CD4-positive, alpha-beta memory T cell (primary cell): ENCODE results near the gene CORO7. TPM values are rescaled to one million over a fixed set of nuclear protein-coding genes. Genes with fewer than 3 reads are reported as not detected.

Experiments used
- CTCF ChIA-PET: fragments of 350-600 bp; sonication (Branson Sonifier 250); formaldehyde crosslinking; loops from one replicate; lab custom pipeline; 2021; ENCODE audit warnings: inconsistent platforms; ENCODE audit not compliant: partially characterized antibody; lab: Charles Lee
- POLR2A ChIA-PET: fragments of 350-600 bp; sonication (Branson Sonifier 250); formaldehyde crosslinking; loops from one replicate; lab custom pipeline; 2021; ENCODE audit not compliant: partially characterized antibody; lab: Charles Lee
- DNase-seq, 5 donors: peaks; one replicate each; pipeline versions ENCODE4 v3.0.0 to v3.0.0-alpha.2; 2020 to 2022; ENCODE audit warnings: mixed read lengths in 1 of 5
- H3K27ac ChIP-seq: one replicate; pipeline ENCODE4 v1.7.0; 2013; ENCODE audit warnings: low read depth, low read length
- H3K27me3 ChIP-seq: 2 replicates; pipeline ENCODE4 v1.7.0; 2013; ENCODE audit warnings: mild to moderate bottlenecking, low read length, moderate library complexity; ENCODE audit not compliant: insufficient read depth
- H3K36me3 ChIP-seq: 2 replicates; pipeline ENCODE4 v1.7.0; 2013; ENCODE audit warnings: mild to moderate bottlenecking, low read length, moderate library complexity; ENCODE audit not compliant: insufficient read depth
- H3K4me1 ChIP-seq: 2 replicates; pipeline ENCODE4 v1.7.0; 2013; ENCODE audit warnings: mild to moderate bottlenecking, low read length, moderate library complexity; ENCODE audit not compliant: insufficient read depth
- H3K4me3 ChIP-seq, 2 donors: one replicate each; pipeline ENCODE4 v1.7.0; 2013; ENCODE audit warnings: low read length in 2 of 2, mild to moderate bottlenecking in 1 of 2
- H3K9me3 ChIP-seq, 2 donors: one replicate each; pipeline ENCODE4 v1.7.0; 2013; ENCODE audit warnings: low read length in 2 of 2, control low read depth in 1 of 2; ENCODE audit not compliant: control insufficient read depth in 1 of 2
- H3K27ac Mint-ChIP-seq, 7 donors: one replicate each; pipeline ENCODE4 v1.8.0; 2020 to 2021; ENCODE audit warnings: mixed read lengths in 7 of 7, mild to moderate bottlenecking in 6 of 7, inconsistent platforms in 3 of 7, moderate library complexity in 3 of 7
- H3K27me3 Mint-ChIP-seq, 2 donors: one replicate each; pipeline ENCODE4 v1.8.0; 2020 to 2021; ENCODE audit warnings: mixed read lengths in 2 of 2
- H3K36me3 Mint-ChIP-seq, 2 donors: one replicate each; pipeline ENCODE4 v1.8.0; 2020 to 2021; ENCODE audit warnings: mixed read lengths in 2 of 2, inconsistent platforms in 1 of 2, mild to moderate bottlenecking in 1 of 2
- H3K4me1 Mint-ChIP-seq, 4 donors: one replicate each; pipeline ENCODE4 v1.8.0; 2020 to 2021; ENCODE audit warnings: mixed read lengths in 4 of 4, mild to moderate bottlenecking in 1 of 4
- H3K4me3 Mint-ChIP-seq, 8 donors: one replicate each; pipeline ENCODE4 v1.8.0; 2020 to 2021; ENCODE audit warnings: mixed read lengths in 8 of 8, mild to moderate bottlenecking in 7 of 8, moderate library complexity in 6 of 8, inconsistent platforms in 3 of 8
- H3K9me3 Mint-ChIP-seq, 8 donors: one replicate each; pipeline ENCODE4 v1.8.0; 2020 to 2021; ENCODE audit warnings: mixed read lengths in 8 of 8, mild to moderate bottlenecking in 5 of 8, inconsistent platforms in 3 of 8, moderate library complexity in 1 of 8
- intact Hi-C: fragments of 100-400 bp; cut with micrococcal nuclease; formaldehyde crosslinking; loops from one replicate; pipeline ENCODE4 v1.15.1; 2023
- polyA plus RNA-seq, 2 donors: library from polyadenylated mRNA; unstranded; fragments of 300-500 nt; fragmentation: Illumina TruSeq; gene quantifications; one replicate each; pipeline ENCODE4 v1.2.3, GENCODE V29; 2021
- total RNA-seq, 2 experiments: library from RNA; stranded (reverse); gene quantifications; one replicate each; pipeline ENCODE4 v1.2.3, GENCODE V29; 2021

Gene CORO7
- total and polyA plus RNA-seq, 4 experiments from 2014 or later: 48.2 to 184 (median 157) TPM

GRCh38 chr16:4415538-4416199 is 727 bp downstream of the CORO7 start:
- Mint-ChIP-seq H3K4me3 (peak overlapping the region; percentile 91 to 99 (median 98)), H3K36me3 (peaks cover 19 to 38% of the 10 kb centered on the region in 2 donors), H3K27ac (peak overlapping the region; percentile 86 to 100 (median 99)), H3K4me1 (peaks cover 30 to 53% (median 42%) of the 10 kb centered on the region in 4 donors), H3K9me3 (peaks cover 0 to 2% (median 0%) of the 10 kb centered on the region in 8 donors), H3K27me3 (no peaks in the 10 kb centered on the region)
- ChIA-PET POLR2A (interaction anchor here (0.7 to 5.2 kb wide), 24 partner anchors 10 to 1133 kb away, joined by 3 to 54 read pairs (median 6); partner anchors contain the start of genes CDIP1, DNAJA3, HMOX2 and MGRN1), CTCF (interaction anchor here (0.8 to 5.3 kb wide), 6 partner anchors 10 to 132 kb away, joined by 3 to 50 read pairs (median 6); no protein-coding TSS in a partner anchor)
- Histone ChIP-seq H3K4me1 (peaks cover 44% of the 10 kb centered on the region), H3K4me3 (peak overlapping the region; percentile 75 to 81), H3K27ac (peak overlapping the region; percentile 95), H3K9me3 (no peaks in the 10 kb centered on the region), H3K36me3 (peaks cover 22% of the 10 kb centered on the region), H3K27me3 (no peaks in the 10 kb centered on the region)
- intact Hi-C loops: loop anchor here (1.0 to 2.0 kb wide), 4 partner anchors 10 to 201 kb away; partner anchors contain the start of genes DNAJA3, HMOX2 and TFAP4
- peak; percentile 76 to 83 (median 81) for DNase-seq

- no peaks in the 10 kb centered on the region for H3K27me3 Mint-ChIP-seq
- no peaks in the 10 kb centered on the region for H3K27me3 ChIP-seq
- intact Hi-C loops: loop anchor here (1.0 to 2.0 kb wide), 3 partner anchors 43 to 142 kb away; partner anchors contain the start of genes PAM16, TFAP4 and VASN
- H3K4me1 Mint-ChIP-seq: peaks cover 33 to 66% (median 50%) of the 10 kb centered on the region in 4 donors
- H3K36me3 ChIP-seq: peaks cover 34% of the 10 kb centered on the region
- ChIA-PET POLR2A (interaction anchor here (0.7 to 5.2 kb wide), 21 partner anchors 9 to 210 kb away, joined by 3 to 54 read pairs (median 5); partner anchors contain the start of genes CDIP1, DNAJA3, HMOX2 and MGRN1), CTCF (interaction anchor here (0.8 to 5.3 kb wide), 5 partner anchors 8 to 92 kb away, joined by 3 to 50 read pairs (median 4); no protein-coding TSS in a partner anchor)
- H3K4me1 ChIP-seq: peaks cover 55% of the 10 kb centered on the region
- peak overlapping the region; percentile 75 to 81 for H3K4me3 ChIP-seq
- peaks cover 0 to 3% (median 0%) of the 10 kb centered on the region in 8 donors for H3K9me3 Mint-ChIP-seq
- H3K4me3 Mint-ChIP-seq: peak overlapping the region; percentile 91 to 99 (median 98)
- DNase-seq: peak; percentile 85 to 97 (median 94)
- H3K27ac Mint-ChIP-seq: peak overlapping the region; percentile 86 to 100 (median 99)
- no peaks in the 10 kb centered on the region for H3K9me3 ChIP-seq
- peak overlapping the region; percentile 95 for H3K27ac ChIP-seq
- H3K36me3 Mint-ChIP-seq: peaks cover 24 to 52% of the 10 kb centered on the region in 2 donors
These were observed 2.0 kb downstream of the CORO7 start for GRCh38 chr16:4414187-4414917.

DNA sequence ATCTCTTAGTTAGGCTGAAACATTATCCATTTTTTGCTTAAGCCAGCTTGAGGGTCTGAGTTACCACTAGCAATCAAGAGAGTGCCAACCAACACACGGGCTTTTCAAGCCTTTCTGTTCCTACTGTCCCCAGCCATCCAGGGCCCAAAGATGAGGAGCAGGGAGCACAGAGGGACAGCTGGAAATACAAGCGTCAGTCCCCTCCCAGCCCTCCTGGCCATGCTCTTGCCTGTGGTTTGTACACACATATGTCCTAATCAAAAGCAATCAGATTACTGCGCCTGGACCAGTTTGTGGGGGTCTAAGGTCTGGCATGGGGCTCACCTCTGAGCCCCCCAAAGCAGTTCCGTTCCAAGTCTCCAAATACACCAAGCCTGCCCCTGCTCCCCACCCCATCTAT is 3.5 kb downstream of the CORO7 start:
- DNase-seq: no peak
- peaks cover 24 to 62% of the 10 kb centered on the region in 2 donors for H3K36me3 Mint-ChIP-seq
- intact Hi-C loops: no loop called here
- Histone ChIP-seq H3K4me3 (no peak overlapping the region), H3K27ac (peak overlapping the region; percentile 95), H3K36me3 (peaks cover 49% of the 10 kb centered on the region), H3K9me3 (no peaks in the 10 kb centered on the region), H3K4me1 (peaks cover 62% of the 10 kb centered on the region), H3K27me3 (no peaks in the 10 kb centered on the region)
- ChIA-PET POLR2A (interaction anchor here (5.2 kb wide), 1 partner anchor 10 kb away, joined by 49 read pairs; no protein-coding TSS in a partner anchor), CTCF (interaction anchor here (5.3 kb wide), 1 partner anchor 10 kb away, joined by 50 read pairs; no protein-coding TSS in a partner anchor)
- H3K27me3 Mint-ChIP-seq: no peaks in the 10 kb centered on the region
- H3K4me3 Mint-ChIP-seq: peak overlapping the region in 5 of 8 donors; percentile 10 to 48 (median 32)
- H3K27ac Mint-ChIP-seq: peak overlapping the region; percentile 66 to 100 (median 96)
- H3K9me3 Mint-ChIP-seq: peaks cover 0 to 6% (median 0%) of the 10 kb centered on the region in 8 donors
- peaks cover 33 to 71% (median 50%) of the 10 kb centered on the region in 4 donors for H3K4me1 Mint-ChIP-seq

DNA sequence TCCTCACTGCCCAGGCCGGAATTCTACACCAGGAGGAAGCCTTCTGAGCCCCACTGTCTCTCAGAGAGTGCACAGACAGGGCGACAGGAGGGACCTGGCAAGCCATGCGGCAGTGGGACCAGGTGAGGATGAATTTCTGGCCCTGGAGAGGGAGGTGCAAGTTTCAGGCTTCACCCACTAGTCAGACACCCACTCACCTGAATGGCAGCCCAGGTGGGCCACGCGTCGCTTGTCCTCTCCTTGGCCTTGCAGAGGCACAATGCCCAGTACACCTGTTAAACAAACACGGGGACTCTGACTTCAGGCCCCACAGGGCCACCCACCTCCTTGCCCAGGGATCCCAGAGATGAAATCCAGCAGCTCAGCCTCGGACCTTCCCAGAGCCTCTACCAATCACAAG is 4.2 kb downstream of the CORO7 start:
- Mint-ChIP-seq H3K36me3 (peaks cover 24 to 65% of the 10 kb centered on the region in 2 donors), H3K27me3 (no peaks in the 10 kb centered on the region), H3K9me3 (peaks cover 0 to 6% (median 0%) of the 10 kb centered on the region in 8 donors), H3K4me1 (peaks cover 33 to 66% (median 48%) of the 10 kb centered on the region in 4 donors), H3K27ac (peak overlapping the region; percentile 66 to 99 (median 83)), H3K4me3 (peak overlapping the region in 3 of 8 donors; percentile 11 to 40 (median 27))
- peaks cover 56% of the 10 kb centered on the region for H3K36me3 ChIP-seq
- peaks cover 62% of the 10 kb centered on the region for H3K4me1 ChIP-seq
- intact Hi-C loops: no loop called here
- H3K9me3 ChIP-seq: no peaks in the 10 kb centered on the region
- peak in 2 of 5 donors; percentile 1 to 10 for DNase-seq
- ChIA-PET POLR2A (interaction anchor here (5.2 kb wide), 1 partner anchor 9 kb away, joined by 49 read pairs; no protein-coding TSS in a partner anchor), CTCF (interaction anchor here (5.3 kb wide), 1 partner anchor 9 kb away, joined by 50 read pairs; no protein-coding TSS in a partner anchor)
- no peaks in the 10 kb centered on the region for H3K27me3 ChIP-seq
- H3K4me3 ChIP-seq: no peak overlapping the region
- H3K27ac ChIP-seq: peak overlapping the region; percentile 95

DNA sequence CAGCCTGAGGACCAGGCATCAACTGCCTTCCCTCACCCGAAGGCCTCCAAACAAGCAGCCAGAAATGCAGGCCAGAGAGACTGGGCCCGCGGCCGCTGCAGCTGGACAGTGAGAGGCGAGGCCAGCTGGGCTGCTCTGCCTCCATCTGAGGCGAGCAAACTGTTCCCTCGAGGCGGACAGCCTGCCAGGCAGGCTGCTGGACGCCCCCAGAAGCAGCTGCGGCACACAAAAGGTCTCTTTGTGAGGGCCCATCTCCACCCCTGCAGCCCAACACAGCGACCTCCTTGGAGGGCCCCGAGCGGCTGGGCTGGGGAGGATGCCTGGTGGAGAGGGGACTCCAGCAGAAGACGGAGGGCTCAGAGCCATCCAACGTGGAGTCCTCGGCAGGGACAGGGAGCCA is 4.7 kb downstream of the CORO7 start:
- peaks cover 58% of the 10 kb centered on the region for H3K36me3 ChIP-seq
- H3K27me3 Mint-ChIP-seq: no peaks in the 10 kb centered on the region
- ChIA-PET CTCF (interaction anchor here (0.8 to 5.3 kb wide), 2 partner anchors 9 to 52 kb away, joined by 3 to 50 read pairs; no protein-coding TSS in a partner anchor), POLR2A (interaction anchor here (0.7 to 1.2 kb wide), 3 partner anchors 9 to 123 kb away, joined by 3 to 4 read pairs (median 3); no protein-coding TSS in a partner anchor)
- peaks cover 62% of the 10 kb centered on the region for H3K4me1 ChIP-seq
- H3K9me3 ChIP-seq: no peaks in the 10 kb centered on the region
- no peaks in the 10 kb centered on the region for H3K27me3 ChIP-seq
- peak overlapping the region in 5 of 7 donors; percentile 61 to 88 (median 78) for H3K27ac Mint-ChIP-seq
- H3K4me1 Mint-ChIP-seq: peaks cover 31 to 61% (median 45%) of the 10 kb centered on the region in 4 donors
- peaks cover 27 to 67% of the 10 kb centered on the region in 2 donors for H3K36me3 Mint-ChIP-seq
- intact Hi-C loops: no loop called here
- no peak overlapping the region for H3K4me3 ChIP-seq
- peak overlapping the region in 3 of 8 donors; percentile 27 to 44 (median 39) for H3K4me3 Mint-ChIP-seq
- peak in 2 of 5 donors; percentile 3 to 8 for DNase-seq
- peaks cover 0 to 6% (median 0%) of the 10 kb centered on the region in 8 donors for H3K9me3 Mint-ChIP-seq
- no peak overlapping the region for H3K27ac ChIP-seq

DNA sequence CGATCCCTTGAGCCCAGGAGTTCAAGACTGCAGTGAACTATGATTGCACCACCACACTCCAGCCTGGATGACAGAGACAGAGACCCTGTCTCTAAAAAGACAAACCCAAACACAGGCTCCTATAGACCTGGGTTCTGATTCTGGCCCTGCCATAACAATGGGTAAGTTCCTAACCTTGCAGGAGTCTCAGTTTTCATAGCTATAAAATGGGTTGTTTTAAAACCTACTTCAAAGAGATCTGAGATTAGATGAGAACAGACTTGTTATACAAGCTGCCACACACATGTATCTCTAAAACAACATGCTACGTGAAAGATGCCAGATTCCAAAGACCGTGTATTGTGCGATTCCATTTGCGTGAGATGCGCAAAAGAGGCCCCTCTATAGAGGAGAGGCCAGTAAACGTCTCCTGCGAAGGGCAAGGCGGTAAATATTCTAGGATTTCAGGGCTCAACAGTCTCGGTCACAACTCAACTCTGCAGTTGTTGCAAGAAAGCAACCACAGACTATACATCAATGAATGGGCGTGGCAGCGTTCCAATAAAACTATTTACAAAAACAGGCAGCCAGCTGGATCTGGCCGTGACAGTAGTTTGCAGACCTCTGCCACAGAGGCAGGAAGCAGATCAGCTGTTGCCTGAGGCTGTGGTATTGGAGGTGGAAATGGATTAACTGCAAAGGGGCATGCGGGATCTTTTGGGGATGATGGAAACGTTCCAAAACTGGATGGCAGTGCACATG is 5.9 kb downstream of the CORO7 start:
- intact Hi-C loops: no loop called here
- H3K36me3 Mint-ChIP-seq: peaks cover 30 to 72% of the 10 kb centered on the region in 2 donors
- peaks cover 0 to 6% (median 0%) of the 10 kb centered on the region in 8 donors for H3K9me3 Mint-ChIP-seq
- CTCF ChIA-PET: interaction anchor here (0.9 to 1.6 kb wide), 2 partner anchors 23 to 49 kb away, joined by 3 to 4 read pairs; no protein-coding TSS in a partner anchor
- Histone ChIP-seq H3K4me3 (no peak overlapping the region), H3K27me3 (no peaks in the 10 kb centered on the region), H3K36me3 (peaks cover 69% of the 10 kb centered on the region), H3K4me1 (peaks cover 61% of the 10 kb centered on the region), H3K27ac (no peak overlapping the region), H3K9me3 (no peaks in the 10 kb centered on the region)
- peak in 2 of 5 donors; percentile 22 to 24 for DNase-seq
- no peaks in the 10 kb centered on the region for H3K27me3 Mint-ChIP-seq
- POLR2A ChIA-PET: interaction anchor here (0.7 to 1.2 kb wide), 3 partner anchors 8 to 95 kb away, joined by 3 read pairs; no protein-coding TSS in a partner anchor
- H3K4me1 Mint-ChIP-seq: peaks cover 32 to 60% (median 45%) of the 10 kb centered on the region in 4 donors
- peak overlapping the region; percentile 64 to 92 (median 75) for H3K27ac Mint-ChIP-seq
- H3K4me3 Mint-ChIP-seq: peak overlapping the region in 4 of 8 donors; percentile 38 to 57 (median 48)
